GM12864 (cell line): ENCODE results near the gene RNF144A.

Source experiments
- DNase-seq: peaks from one replicate; pipeline ENCODE4 v3.0.0-alpha.2; 2011; ENCODE audit warnings: low read depth
- H3K4me3 ChIP-seq: 2 replicates; pipeline ENCODE4 v1.5.1; 2011; ENCODE audit warnings: mild to moderate bottlenecking, low read depth, low read length, control low read depth
- TF ChIP-seq, protein P1 (sequence below): IDR thresholded peaks from 2 replicates; pipeline ENCODE4 v1.5.1; 2011; ENCODE audit warnings: low read depth, mild to moderate bottlenecking, moderate library complexity, low read length, control low read depth, inconsistent platforms; ENCODE audit errors: missing control alignments

RNF144A gene

DNA sequence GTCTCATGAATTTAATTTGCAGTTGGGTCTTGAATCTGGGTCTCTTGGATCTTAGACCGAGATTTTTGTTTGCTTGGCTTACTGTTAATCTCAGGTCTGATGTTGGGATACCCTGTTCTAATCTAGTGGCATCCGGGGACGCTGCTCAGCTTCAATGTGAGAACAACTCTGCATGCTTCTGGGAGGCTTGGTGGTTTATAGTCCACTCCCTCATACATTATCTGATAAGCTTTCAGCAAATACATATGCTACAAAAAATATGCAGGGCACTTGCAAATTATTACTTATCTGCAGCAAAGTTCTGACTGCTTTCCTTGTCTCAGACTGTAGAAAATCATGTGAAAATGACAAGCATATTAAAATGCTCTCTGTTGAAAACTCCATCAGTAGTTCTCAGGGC, 39.4 kb downstream of the RNF144A start:
- TF ChIP-seq, protein P1, sequence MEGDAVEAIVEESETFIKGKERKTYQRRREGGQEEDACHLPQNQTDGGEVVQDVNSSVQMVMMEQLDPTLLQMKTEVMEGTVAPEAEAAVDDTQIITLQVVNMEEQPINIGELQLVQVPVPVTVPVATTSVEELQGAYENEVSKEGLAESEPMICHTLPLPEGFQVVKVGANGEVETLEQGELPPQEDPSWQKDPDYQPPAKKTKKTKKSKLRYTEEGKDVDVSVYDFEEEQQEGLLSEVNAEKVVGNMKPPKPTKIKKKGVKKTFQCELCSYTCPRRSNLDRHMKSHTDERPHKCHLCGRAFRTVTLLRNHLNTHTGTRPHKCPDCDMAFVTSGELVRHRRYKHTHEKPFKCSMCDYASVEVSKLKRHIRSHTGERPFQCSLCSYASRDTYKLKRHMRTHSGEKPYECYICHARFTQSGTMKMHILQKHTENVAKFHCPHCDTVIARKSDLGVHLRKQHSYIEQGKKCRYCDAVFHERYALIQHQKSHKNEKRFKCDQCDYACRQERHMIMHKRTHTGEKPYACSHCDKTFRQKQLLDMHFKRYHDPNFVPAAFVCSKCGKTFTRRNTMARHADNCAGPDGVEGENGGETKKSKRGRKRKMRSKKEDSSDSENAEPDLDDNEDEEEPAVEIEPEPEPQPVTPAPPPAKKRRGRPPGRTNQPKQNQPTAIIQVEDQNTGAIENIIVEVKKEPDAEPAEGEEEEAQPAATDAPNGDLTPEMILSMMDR, result no peak
- no peak for DNase-seq
- H3K4me3 ChIP-seq, result no peak overlapping the region

DNA sequence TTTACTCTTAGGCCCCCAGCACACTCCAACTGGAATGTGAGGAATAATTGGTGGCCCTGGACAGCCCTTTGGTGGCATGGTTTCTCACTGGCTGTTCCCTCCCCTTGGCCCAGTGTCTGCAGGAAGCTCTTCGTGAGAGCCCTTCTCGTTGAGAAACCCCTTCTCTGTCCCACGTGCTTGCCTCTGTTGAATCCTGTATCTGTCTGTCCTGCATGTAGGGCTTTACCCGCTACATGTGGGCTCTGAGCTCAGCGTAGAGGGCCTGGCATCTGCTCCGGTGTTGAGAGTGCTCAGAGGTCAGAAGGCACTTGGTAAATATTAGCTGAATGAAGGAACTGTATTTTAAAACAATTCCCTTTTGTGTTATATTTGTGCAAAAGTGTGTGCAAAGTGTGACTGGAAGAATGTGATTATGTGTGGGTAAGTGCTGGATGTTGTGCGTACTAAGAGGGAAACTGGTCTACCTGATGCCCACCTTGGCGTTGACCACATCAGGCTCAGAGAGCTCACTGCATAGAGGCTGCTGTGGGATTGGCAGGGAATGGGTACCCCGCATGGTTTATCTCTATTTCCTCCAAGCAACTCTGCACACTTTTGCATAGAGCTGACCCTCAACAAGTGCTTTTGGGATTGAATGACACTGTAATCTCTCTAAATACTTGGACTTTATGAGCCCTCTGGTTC, 40.0 kb downstream of the RNF144A start:
- TF ChIP-seq, protein P1, result no peak

DNA sequence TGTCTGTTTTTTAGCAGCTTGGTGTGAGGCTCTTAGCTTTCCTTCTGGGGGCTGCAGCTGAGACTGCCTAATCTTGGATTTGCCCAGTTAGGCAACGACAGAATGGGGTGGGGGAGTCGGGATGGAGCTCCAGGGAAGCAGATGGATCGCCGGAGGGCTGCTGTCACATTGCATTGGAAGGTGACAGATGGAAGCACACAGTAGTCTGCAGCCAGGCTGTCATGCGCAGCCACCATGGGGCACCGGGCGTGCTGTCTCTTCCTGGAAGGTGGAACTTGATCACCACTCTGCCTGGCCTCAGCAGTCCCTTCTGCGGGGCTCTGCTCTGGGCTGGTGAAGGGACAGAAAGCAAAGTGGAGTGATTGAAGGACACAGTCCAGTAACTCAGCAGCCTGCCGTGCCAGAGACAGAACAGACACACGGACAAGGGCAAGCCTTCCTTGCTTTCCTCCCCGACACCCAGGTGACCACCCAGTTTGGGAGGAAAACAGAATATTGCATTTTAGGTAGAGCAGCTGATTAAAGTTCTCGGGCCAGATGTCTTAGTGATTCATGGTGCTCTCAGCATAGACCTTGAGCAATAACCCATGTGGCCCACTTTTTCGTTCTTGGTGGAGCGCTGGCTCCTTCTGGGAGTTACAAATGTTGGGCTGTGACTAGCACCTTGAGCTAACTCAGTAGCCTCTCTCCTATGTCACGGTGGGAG, 40.9 kb downstream of the RNF144A start:
- DNase-seq, result no peak
- H3K4me3 ChIP-seq, result no peak overlapping the region
- TF ChIP-seq, protein P1, result no peak

More for the DNA sequence above, 40.0 kb downstream of the RNF144A start:
- no peak overlapping the region for H3K4me3 ChIP-seq
- DNase-seq, result no peak

DNA sequence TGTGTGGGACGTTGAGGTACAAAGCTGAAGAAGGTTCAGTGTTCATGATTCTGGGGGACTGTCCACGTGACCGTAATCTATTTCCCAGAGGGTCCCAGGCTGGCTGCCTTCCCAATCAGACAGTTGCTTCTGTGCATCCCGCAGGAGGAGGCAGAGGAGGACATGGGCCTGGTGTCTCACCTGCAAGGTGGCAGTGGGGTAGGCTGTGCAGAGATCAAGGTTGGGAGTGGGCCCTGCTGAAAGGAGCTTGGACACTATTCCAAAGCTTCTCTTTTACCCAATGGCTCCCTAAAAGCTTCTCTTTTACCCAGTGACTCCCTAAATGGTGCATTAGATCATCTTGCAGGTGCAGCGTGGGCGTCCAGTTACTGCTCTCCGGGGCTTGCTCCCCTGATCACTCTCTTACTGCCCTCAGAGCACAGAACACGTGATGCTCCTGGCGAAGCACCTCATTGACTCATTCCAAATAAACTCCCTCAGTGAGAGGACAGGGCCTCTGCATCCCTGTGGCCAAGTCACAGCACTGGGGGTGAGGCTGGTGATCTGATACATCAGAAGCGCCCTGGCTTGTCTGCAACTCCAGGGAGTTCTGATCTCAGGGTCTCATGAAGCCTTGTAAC, 41.5 kb downstream of the RNF144A start:
- DNase-seq, result no peak
- no peak overlapping the region for H3K4me3 ChIP-seq
- TF ChIP-seq, protein P1, result no peak

DNA sequence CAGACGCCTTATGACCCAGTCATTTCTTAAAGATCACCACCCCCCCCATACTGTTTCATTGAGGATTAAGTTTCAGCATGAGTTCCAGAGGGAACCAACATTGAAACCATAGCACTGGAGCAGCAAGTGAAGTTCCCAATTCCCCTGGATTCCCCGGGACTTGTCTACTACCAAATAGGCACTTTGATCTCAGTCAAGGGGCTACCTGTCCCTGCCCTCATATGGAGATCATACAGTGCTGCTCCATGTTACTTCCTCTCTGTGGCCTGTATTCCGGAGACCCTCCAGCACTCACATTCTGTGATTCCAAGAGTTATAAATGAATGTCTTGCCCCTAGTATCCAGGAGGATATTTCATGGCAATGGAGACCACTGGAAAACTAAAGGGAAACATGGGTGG, 42.5 kb downstream of the RNF144A start:
- TF ChIP-seq, protein P1, result no peak

DNA sequence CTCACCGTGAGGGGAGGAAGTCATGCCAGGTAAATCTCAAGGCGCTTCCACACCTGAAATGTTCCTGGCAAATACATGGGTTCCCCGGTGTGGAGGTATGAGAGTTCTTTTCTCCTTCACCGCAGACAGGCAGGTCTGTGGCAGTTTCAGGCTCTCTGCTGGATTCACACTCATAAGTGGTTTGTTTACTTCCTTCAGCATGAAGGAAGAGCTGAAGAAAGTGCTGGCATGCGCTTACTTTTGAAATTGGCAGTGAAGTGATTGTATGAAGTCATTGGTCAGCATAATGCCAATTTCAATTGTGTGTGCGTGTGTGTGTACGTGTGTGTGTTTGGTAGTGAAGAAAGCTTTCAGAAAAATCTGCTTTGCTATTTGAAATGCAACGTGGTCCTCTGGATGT, 43.4 kb downstream of the RNF144A start:
- TF ChIP-seq, protein P1, result no peak
- no peak for DNase-seq
- no peak overlapping the region for H3K4me3 ChIP-seq

More for the DNA sequence above, 42.5 kb downstream of the RNF144A start:
- no peak overlapping the region for H3K4me3 ChIP-seq
- DNase-seq, result no peak

DNA sequence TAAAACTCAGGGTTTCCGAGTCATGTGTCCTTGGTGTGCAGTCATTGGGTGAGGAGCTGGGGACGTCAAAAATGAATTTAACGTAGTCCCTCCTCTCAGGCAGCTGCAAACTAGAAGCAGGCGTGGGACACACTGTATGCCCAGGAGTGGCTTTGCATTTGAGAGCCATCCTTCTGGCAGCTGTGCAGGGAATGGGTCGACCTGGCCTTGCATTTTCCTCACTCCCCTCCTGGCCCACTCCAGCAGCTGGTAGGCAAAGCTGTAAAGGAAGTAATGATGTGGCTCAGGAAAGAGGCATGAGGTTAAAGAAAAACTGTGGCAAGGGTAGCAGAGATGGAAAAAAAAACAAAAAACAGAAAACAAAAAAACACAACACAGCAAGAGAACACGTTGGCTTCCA, 46.5 kb downstream of the RNF144A start:
- DNase-seq, result no peak
- TF ChIP-seq, protein P1, result no peak
- no peak overlapping the region for H3K4me3 ChIP-seq
